Raji (cell line): ENCODE data around the gene ARPC1B.

ENCODE experiments used
- POLR2A ChIP-seq: IDR thresholded peaks from 2 replicates; pipeline ENCODE4 v1.6.1; 2011; ENCODE audit warnings: low read depth, low read length, control low read depth; ENCODE audit not compliant: insufficient read depth

The ARPC1B gene

GRCh38 chr7:99365318-99366141 lies 9.0 kb upstream of the ARPC1B start:
- TF ChIP-seq POLR2A = no peak

GRCh38 chr7:99366646-99367045 lies 7.9 kb upstream of the ARPC1B start:
- no peak for TF ChIP-seq POLR2A

GRCh38 chr7:99368750-99369389 lies 5.7 kb upstream of the ARPC1B start:
- no peak for TF ChIP-seq POLR2A

GRCh38 chr7:99369767-99370391 lies 4.7 kb upstream of the ARPC1B start:
- no peak for TF ChIP-seq POLR2A

- TF ChIP-seq POLR2A = no peak
Observed at GRCh38 chr7:99371376-99371920, 3.1 kb upstream of the ARPC1B start.

GRCh38 chr7:99372275-99373090 lies 2.0 kb upstream of the ARPC1B start:
- TF ChIP-seq POLR2A = no peak

- TF ChIP-seq POLR2A = no peak
Observed at GRCh38 chr7:99373091-99374066, 1.2 kb upstream of the ARPC1B start.

GRCh38 chr7:99375070-99375807 lies 709 bp downstream of the ARPC1B start:
- TF ChIP-seq POLR2A = peak; percentile 47; the same call in 1 of the 2 replicates

- no peak for TF ChIP-seq POLR2A
Observed at GRCh38 chr7:99379043-99379577, 4.6 kb downstream of the ARPC1B start.

- peak; percentile 44; the same call in 1 of the 2 replicates for TF ChIP-seq POLR2A
Observed at GRCh38 chr7:99380032-99380822, 5.7 kb downstream of the ARPC1B start.

GRCh38 chr7:99380823-99381663 lies 6.5 kb downstream of the ARPC1B start:
- peak; percentile 77 for TF ChIP-seq POLR2A
